Measurements from ENCODE around the gene SLX9.

Gene SLX9

GRCh38 chr21:44982558-44983250 is 42.9 kb downstream of the SLX9 start:
- Histone ChIP-seq H3K27ac (ENCODE audit: low read length) (no peak overlapping the region), H3K36me3 (ENCODE audit: control insufficient read depth in 1 of 2, insufficient read depth in 2 of 2, low read length in 2 of 2) (no peaks in the 10 kb centered on the region), H3K27me3 (ENCODE audit: low read depth, low read length) (no peaks in the 10 kb centered on the region), H3K9me3 (ENCODE audit: control insufficient read depth in 1 of 2, low read length in 2 of 2) (no peaks in the 10 kb centered on the region), H3K4me3 (ENCODE audit: low read depth in 1 of 2, low read length in 2 of 2) (no peak overlapping the region), H3K4me1 (ENCODE audit: control insufficient read depth in 1 of 2, insufficient read depth in 2 of 2, low read length in 2 of 2) (no peaks in the 10 kb centered on the region)

- H3K36me3 ChIP-seq (ENCODE audit: control insufficient read depth in 1 of 2, insufficient read depth in 2 of 2, low read length in 2 of 2), result no peaks in the 10 kb centered on the region
- H3K27me3 ChIP-seq (ENCODE audit: low read depth, low read length), result no peaks in the 10 kb centered on the region
- no peak overlapping the region for H3K4me3 ChIP-seq (ENCODE audit: low read depth in 1 of 2, low read length in 2 of 2)
- no peaks in the 10 kb centered on the region for H3K9me3 ChIP-seq (ENCODE audit: control insufficient read depth in 1 of 2, low read length in 2 of 2)
- H3K27ac ChIP-seq (ENCODE audit: low read length), result no peak overlapping the region
- no peaks in the 10 kb centered on the region for H3K4me1 ChIP-seq (ENCODE audit: control insufficient read depth in 1 of 2, insufficient read depth in 2 of 2, low read length in 2 of 2)
Observed at GRCh38 chr21:44983421-44984206, 43.8 kb downstream of the SLX9 start.

GRCh38 chr21:44984428-44984791 is 44.6 kb downstream of the SLX9 start:
- no peak overlapping the region for H3K4me3 ChIP-seq (ENCODE audit: low read depth in 1 of 2, low read length in 2 of 2)
- no peaks in the 10 kb centered on the region for H3K27me3 ChIP-seq (ENCODE audit: low read depth, low read length)
- H3K9me3 ChIP-seq (ENCODE audit: control insufficient read depth in 1 of 2, low read length in 2 of 2), result no peaks in the 10 kb centered on the region
- peaks cover 0 to 8% of the 10 kb centered on the region in 2 donors for H3K4me1 ChIP-seq (ENCODE audit: control insufficient read depth in 1 of 2, insufficient read depth in 2 of 2, low read length in 2 of 2)
- no peaks in the 10 kb centered on the region for H3K36me3 ChIP-seq (ENCODE audit: control insufficient read depth in 1 of 2, insufficient read depth in 2 of 2, low read length in 2 of 2)
- no peak overlapping the region for H3K27ac ChIP-seq (ENCODE audit: low read length)

- H3K4me1 ChIP-seq (ENCODE audit: control insufficient read depth in 1 of 2, insufficient read depth in 2 of 2, low read length in 2 of 2), result peaks cover 0 to 13% of the 10 kb centered on the region in 2 donors
Observed at GRCh38 chr21:44984792-44985440, 45.1 kb downstream of the SLX9 start.

GRCh38 chr21:44985441-44986401 is 45.9 kb downstream of the SLX9 start:
- H3K36me3 ChIP-seq (ENCODE audit: control insufficient read depth in 1 of 2, insufficient read depth in 2 of 2, low read length in 2 of 2), result no peaks in the 10 kb centered on the region
- peaks cover 0 to 20% of the 10 kb centered on the region in 2 donors for H3K4me1 ChIP-seq (ENCODE audit: control insufficient read depth in 1 of 2, insufficient read depth in 2 of 2, low read length in 2 of 2)
- no peaks in the 10 kb centered on the region for H3K27me3 ChIP-seq (ENCODE audit: low read depth, low read length)
- no peak overlapping the region for H3K4me3 ChIP-seq (ENCODE audit: low read depth in 1 of 2, low read length in 2 of 2)
- H3K9me3 ChIP-seq (ENCODE audit: control insufficient read depth in 1 of 2, low read length in 2 of 2), result no peaks in the 10 kb centered on the region
- no peak overlapping the region for H3K27ac ChIP-seq (ENCODE audit: low read length)

More at GRCh38 chr21:44984792-44985440, 45.1 kb downstream of the SLX9 start:
- no peaks in the 10 kb centered on the region for H3K36me3 ChIP-seq (ENCODE audit: control insufficient read depth in 1 of 2, insufficient read depth in 2 of 2, low read length in 2 of 2)
- H3K4me3 ChIP-seq (ENCODE audit: low read depth in 1 of 2, low read length in 2 of 2), result no peak overlapping the region
- no peaks in the 10 kb centered on the region for H3K27me3 ChIP-seq (ENCODE audit: low read depth, low read length)
- no peak overlapping the region for H3K27ac ChIP-seq (ENCODE audit: low read length)
- H3K9me3 ChIP-seq (ENCODE audit: control insufficient read depth in 1 of 2, low read length in 2 of 2), result no peaks in the 10 kb centered on the region

GRCh38 chr21:44986471-44987291 is 46.9 kb downstream of the SLX9 start:
- Histone ChIP-seq H3K4me1 (ENCODE audit: control insufficient read depth in 1 of 2, insufficient read depth in 2 of 2, low read length in 2 of 2) (peaks cover 0 to 30% of the 10 kb centered on the region in 2 donors), H3K9me3 (ENCODE audit: control insufficient read depth in 1 of 2, low read length in 2 of 2) (no peaks in the 10 kb centered on the region), H3K27ac (ENCODE audit: low read length) (no peak overlapping the region), H3K27me3 (ENCODE audit: low read depth, low read length) (no peaks in the 10 kb centered on the region), H3K4me3 (ENCODE audit: low read depth in 1 of 2, low read length in 2 of 2) (no peak overlapping the region), H3K36me3 (ENCODE audit: control insufficient read depth in 1 of 2, insufficient read depth in 2 of 2, low read length in 2 of 2) (no peaks in the 10 kb centered on the region)

- Histone ChIP-seq H3K4me3 (ENCODE audit: low read depth in 1 of 2, low read length in 2 of 2) (no peak overlapping the region), H3K27ac (ENCODE audit: low read length) (no peak overlapping the region), H3K36me3 (ENCODE audit: control insufficient read depth in 1 of 2, insufficient read depth in 2 of 2, low read length in 2 of 2) (no peaks in the 10 kb centered on the region), H3K27me3 (ENCODE audit: low read depth, low read length) (no peaks in the 10 kb centered on the region), H3K4me1 (ENCODE audit: control insufficient read depth in 1 of 2, insufficient read depth in 2 of 2, low read length in 2 of 2) (peaks cover 0 to 37% of the 10 kb centered on the region in 2 donors), H3K9me3 (ENCODE audit: control insufficient read depth in 1 of 2, low read length in 2 of 2) (no peaks in the 10 kb centered on the region)
Observed at GRCh38 chr21:44987301-44987885, 47.6 kb downstream of the SLX9 start.

- Histone ChIP-seq H3K27me3 (ENCODE audit: low read depth, low read length) (no peaks in the 10 kb centered on the region), H3K9me3 (ENCODE audit: control insufficient read depth in 1 of 2, low read length in 2 of 2) (no peaks in the 10 kb centered on the region), H3K4me1 (ENCODE audit: control insufficient read depth in 1 of 2, insufficient read depth in 2 of 2, low read length in 2 of 2) (peaks cover 0 to 43% of the 10 kb centered on the region in 2 donors), H3K4me3 (ENCODE audit: low read depth in 1 of 2, low read length in 2 of 2) (no peak overlapping the region), H3K27ac (ENCODE audit: low read length) (no peak overlapping the region), H3K36me3 (ENCODE audit: control insufficient read depth in 1 of 2, insufficient read depth in 2 of 2, low read length in 2 of 2) (no peaks in the 10 kb centered on the region)
Observed at GRCh38 chr21:44987886-44988606, 48.2 kb downstream of the SLX9 start.

GRCh38 chr21:44988607-44989536 is 49.0 kb downstream of the SLX9 start:
- Histone ChIP-seq H3K27ac (ENCODE audit: low read length) (no peak overlapping the region), H3K4me1 (ENCODE audit: control insufficient read depth in 1 of 2, insufficient read depth in 2 of 2, low read length in 2 of 2) (peaks cover 0 to 45% of the 10 kb centered on the region in 2 donors), H3K36me3 (ENCODE audit: control insufficient read depth in 1 of 2, insufficient read depth in 2 of 2, low read length in 2 of 2) (no peaks in the 10 kb centered on the region), H3K27me3 (ENCODE audit: low read depth, low read length) (no peaks in the 10 kb centered on the region), H3K4me3 (ENCODE audit: low read depth in 1 of 2, low read length in 2 of 2) (no peak overlapping the region), H3K9me3 (ENCODE audit: control insufficient read depth in 1 of 2, low read length in 2 of 2) (no peaks in the 10 kb centered on the region)

All from muscle layer of duodenum (tissue), 2 donors.